ENCODE results near the gene FGF18.

FGF18 gene

DNA sequence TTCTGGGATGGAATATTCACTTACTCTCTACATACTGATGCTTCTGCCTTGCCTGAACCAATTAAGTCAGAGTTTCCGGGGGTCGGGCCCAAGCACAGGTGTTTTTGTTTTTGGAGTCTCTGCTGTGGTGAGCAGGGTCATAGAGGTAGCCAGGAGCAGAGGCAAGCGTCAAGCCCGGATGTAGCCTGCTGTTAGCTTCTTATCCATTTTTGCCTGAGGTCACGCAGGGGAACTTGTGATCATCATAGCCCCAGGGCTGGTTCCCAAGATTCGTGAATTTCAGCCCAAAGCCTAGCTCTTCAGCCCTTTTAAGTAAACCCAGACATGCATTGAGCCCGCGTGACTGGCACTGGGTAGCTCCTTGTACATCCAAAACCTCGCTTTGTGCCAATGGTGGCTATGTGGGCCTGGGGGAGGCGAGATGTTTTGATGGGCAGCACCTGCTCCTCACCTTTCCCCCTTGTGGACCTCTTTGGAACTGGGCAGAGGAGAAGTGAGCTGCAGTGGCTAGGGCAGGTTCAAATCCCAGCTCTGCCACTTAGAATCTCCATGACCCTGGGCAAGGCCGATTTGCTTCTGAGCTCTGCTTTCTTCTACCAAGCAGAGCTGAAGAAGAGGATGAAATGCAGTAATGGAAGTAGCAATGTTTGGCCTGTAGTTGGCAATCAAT lies 33.7 kb downstream of the FGF18 start:
- TF ChIP-seq, protein P1, sequence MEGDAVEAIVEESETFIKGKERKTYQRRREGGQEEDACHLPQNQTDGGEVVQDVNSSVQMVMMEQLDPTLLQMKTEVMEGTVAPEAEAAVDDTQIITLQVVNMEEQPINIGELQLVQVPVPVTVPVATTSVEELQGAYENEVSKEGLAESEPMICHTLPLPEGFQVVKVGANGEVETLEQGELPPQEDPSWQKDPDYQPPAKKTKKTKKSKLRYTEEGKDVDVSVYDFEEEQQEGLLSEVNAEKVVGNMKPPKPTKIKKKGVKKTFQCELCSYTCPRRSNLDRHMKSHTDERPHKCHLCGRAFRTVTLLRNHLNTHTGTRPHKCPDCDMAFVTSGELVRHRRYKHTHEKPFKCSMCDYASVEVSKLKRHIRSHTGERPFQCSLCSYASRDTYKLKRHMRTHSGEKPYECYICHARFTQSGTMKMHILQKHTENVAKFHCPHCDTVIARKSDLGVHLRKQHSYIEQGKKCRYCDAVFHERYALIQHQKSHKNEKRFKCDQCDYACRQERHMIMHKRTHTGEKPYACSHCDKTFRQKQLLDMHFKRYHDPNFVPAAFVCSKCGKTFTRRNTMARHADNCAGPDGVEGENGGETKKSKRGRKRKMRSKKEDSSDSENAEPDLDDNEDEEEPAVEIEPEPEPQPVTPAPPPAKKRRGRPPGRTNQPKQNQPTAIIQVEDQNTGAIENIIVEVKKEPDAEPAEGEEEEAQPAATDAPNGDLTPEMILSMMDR (IDR thresholded peaks at IDR 0.05; ENCODE audit: control insufficient read depth, insufficient read depth, low read depth, low read length, missing control alignments) = no peak
- H3K4me3 ChIP-seq (ENCODE audit: control insufficient read depth, low read depth, low read length) = no peak overlapping the region
- DNase-seq (ENCODE audit: low read depth) = no peak

DNA sequence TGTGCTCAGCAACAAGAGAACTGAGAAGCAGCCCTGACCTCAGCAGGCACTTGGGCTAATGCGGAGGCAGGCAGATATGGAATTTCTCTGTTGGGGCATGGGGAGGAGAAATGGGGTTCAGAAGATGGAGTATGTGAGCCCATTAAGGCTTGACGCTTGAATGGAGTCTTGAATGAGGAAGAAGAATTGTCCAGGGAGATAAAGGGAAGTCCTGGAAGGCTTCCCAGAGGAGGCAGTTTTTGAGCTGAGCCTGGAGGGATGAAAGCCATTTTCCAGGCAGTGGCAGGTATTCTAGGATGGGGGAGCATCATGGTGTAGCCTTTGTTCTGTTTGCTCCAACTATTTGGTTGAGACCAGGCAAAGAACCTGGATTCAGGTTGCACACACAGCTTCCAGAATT lies 34.5 kb downstream of the FGF18 start:
- no peak for DNase-seq (ENCODE audit: low read depth)
- H3K4me3 ChIP-seq (ENCODE audit: control insufficient read depth, low read depth, low read length) = no peak overlapping the region
- TF ChIP-seq, protein P1 (IDR thresholded peaks at IDR 0.05; ENCODE audit: control insufficient read depth, insufficient read depth, low read depth, low read length, missing control alignments) = no peak

DNA sequence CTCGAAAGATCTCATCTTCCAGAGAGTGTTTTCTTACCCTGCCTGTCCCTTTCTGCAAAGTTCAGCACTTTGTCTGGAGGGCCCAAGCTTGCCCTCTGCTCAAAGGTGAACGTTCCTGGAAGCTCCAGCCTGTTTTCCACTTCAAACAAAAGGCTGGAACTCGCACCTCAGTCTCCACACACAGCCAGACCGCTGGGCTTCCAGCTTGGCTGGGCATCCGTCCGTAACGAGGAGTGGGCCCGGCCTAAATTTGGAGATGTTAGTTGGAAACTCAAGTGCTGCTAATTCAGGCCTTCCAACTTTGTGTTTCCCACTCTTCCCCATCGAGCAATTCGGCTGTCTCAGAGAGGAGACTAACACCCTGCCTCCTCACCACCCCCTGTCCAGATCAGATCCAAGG lies 35.1 kb downstream of the FGF18 start:
- TF ChIP-seq, protein P1 (IDR thresholded peaks at IDR 0.05; ENCODE audit: control insufficient read depth, insufficient read depth, low read depth, low read length, missing control alignments) = no peak
- DNase-seq (ENCODE audit: low read depth) = no peak
- no peak overlapping the region for H3K4me3 ChIP-seq (ENCODE audit: control insufficient read depth, low read depth, low read length)

DNA sequence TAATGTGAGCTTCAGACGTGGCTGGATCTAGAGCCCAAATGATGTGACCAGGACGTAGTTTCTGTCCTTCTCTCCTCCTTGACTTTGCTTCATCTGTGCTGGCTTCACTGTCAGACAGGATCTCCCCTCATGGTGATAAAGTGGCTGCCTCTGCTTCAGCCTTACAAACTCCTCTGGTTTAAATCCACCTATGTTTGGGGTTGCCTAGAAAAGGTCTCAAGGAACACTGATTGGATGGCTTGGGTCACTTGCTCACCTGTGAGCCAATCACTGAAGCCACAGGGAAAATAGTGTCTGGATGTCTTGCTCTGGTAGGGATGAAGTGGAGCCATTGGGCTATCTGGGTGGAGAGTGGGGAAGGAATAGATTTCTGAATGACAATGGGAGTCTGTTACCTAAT lies 36.1 kb downstream of the FGF18 start:
- H3K4me3 ChIP-seq (ENCODE audit: control insufficient read depth, low read depth, low read length) = no peak overlapping the region
- TF ChIP-seq, protein P1 (IDR thresholded peaks at IDR 0.05; ENCODE audit: control insufficient read depth, insufficient read depth, low read depth, low read length, missing control alignments) = no peak
- no peak for DNase-seq (ENCODE audit: low read depth)

DNA sequence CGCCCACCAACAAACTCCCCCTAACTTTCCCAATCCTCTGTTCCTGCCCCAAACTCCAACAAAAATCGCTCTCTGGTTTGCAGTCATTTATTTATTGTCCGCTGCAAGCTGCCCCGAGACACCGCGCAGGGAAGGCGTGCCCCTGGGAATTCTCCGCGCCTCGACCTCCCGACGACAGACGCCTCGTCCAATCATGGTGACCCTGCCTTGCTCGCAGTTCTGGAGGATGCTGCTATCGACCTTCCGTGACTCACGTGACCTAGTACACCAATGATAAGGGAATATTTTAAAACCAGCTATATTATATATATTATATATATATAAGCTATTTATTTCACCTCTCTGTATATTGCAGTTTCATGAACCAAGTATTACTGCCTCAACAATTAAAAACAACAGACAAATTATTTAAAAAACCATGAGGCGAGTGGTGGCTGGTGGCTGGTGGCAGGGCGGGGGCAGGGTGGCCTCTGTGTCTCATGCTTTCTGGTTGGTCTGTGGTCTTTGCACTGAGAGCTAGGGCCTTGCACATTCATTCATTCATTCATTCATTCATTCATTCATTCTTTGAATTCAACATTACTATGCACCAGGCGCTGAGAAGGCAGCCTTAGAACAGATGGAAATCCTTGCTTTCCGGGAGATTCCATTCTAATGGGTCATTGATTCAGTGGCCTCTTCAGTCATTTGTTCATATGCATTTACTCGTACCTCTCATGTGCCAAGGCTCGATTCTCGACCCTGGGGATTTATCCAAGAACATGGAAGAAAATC lies 37.9 kb downstream of the FGF18 start:
- DNase-seq (ENCODE audit: low read depth) = no peak
- H3K4me3 ChIP-seq (ENCODE audit: control insufficient read depth, low read depth, low read length) = no peak overlapping the region
- TF ChIP-seq, protein P1 (IDR thresholded peaks at IDR 0.05; ENCODE audit: control insufficient read depth, insufficient read depth, low read depth, low read length, missing control alignments) = no peak

DNA sequence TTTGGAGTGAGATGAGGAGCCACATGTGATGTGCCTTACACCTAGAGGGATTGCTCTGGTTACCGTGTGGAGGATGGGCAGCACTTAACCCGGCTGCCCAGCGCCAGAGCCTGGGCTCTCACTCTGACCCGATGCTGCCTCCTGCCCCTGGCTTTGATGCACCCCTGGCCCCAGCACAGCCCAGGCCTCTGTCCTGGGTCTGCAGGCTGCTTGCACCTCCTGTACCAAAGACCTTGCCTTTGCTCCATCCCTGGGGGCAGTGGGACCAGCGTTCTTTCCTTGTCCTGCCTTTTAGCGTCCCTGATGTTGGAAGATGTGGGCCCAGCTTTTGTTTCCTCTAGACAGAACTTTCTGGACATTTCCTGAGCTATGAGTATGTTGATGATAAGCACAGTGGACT lies 40.4 kb downstream of the FGF18 start:
- TF ChIP-seq, protein P1 (IDR thresholded peaks at IDR 0.05; ENCODE audit: control insufficient read depth, insufficient read depth, low read depth, low read length, missing control alignments) = no peak
- DNase-seq (ENCODE audit: low read depth) = no peak
- H3K4me3 ChIP-seq (ENCODE audit: control insufficient read depth, low read depth, low read length) = no peak overlapping the region
